GM20431 (cell line): ENCODE data around the gene TNIK.

Experiments used
- in situ Hi-C: fragments of 300-500 bp; cut with MseI, MboI; formaldehyde crosslinking; loops from one replicate; pipeline ENCODE4 v1.15.0; 2020; ENCODE audit warnings: low sequenced_read_pairs; ENCODE audit not compliant: unreplicated experiment

Gene TNIK

DNA sequence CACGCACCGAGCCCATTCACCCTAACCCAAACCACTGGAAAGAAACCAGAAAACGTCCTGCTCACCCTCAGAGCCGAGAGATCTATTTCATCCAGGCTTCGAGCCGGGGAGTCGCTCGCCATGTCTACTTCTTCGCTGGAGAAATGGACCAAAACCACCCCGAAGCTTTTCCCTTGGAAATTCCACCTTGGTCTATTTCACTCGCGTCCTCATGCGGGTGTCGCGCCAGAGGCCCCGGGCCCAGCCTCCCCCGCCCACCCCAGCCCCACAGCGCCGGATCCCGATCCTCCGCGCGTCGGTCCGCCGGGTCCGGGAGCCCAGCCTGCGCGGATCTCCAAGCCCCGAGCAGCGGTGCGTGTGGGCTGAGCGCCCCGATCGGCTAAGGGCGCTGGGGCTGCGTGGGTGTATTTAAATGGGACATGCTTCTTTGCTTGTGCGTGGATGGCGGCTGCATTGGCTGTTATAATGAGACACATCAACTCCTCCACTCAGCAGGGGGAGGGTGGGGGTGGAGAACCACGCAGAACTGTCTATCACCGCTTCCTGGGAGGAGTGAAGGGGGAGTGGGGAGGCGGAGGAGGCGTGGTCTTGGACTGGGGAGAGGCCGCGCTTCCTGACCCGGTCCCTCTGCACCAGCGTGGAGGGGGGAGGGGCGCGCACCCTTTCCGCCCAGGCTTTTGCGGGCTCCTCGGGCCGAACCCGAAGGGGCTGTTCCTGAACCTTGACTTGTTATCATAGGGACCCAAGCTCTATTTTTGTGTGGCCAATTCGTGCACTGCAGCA lies at the start of gene TNIK:
Gene TNIK, minus strand, starts transcription at position 464 of the 783 bp plus-strand sequence. Its CDS starts 342 bp downstream, at position 122.
- in situ Hi-C loops = loop anchor here (25.0 kb wide), 1 partner anchor 273 kb away; no protein-coding TSS in a partner anchor

- in situ Hi-C loops = no loop called here
These were observed 48.5 kb upstream of the TNIK start for GRCh38 chr3:171508676-171509075.

- in situ Hi-C loops = no loop called here
These were observed 48.0 kb upstream of the TNIK start for GRCh38 chr3:171508206-171508605.

GRCh38 chr3:171506743-171507319 lies 46.6 kb upstream of the TNIK start:
- in situ Hi-C loops = no loop called here

GRCh38 chr3:171505822-171506333 lies 45.7 kb upstream of the TNIK start:
- in situ Hi-C loops = no loop called here

DNA sequence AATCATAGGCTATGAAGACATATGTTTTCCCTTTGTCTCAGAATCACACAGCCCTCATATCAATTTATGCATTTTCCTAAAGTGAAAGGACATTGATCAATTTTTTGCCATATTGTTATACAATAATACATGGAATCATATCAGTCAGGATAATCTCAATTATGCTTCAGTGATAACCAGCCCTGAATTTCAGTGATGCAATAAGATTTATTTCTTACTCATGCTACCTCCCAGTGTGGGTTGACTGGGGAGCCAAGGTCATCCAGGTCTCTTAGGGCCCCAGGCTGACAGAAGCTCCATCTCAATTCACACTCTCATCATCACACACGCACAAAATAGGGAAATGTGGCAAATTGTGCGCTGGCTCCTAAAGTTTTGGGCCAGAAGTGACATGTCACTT lies 44.2 kb upstream of the TNIK start:
- in situ Hi-C loops = no loop called here

DNA sequence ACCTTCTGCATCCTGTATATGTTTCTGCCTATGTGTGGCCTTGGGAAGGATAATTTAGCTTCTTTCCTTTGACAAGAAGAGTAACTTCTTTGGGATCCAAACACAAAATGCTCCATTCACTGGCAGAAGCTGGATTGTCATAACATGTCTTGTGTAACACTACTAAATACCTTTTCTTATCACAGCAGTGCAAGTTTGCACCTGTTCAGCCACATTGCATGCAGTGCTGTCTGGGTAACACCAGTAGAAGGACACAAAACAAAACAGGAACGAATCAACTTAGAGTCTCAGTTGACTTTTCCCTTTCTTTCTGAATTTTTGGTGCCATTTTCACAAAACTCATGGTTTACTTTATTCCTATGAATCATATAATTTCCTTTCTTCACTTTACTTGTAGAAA lies 43.6 kb upstream of the TNIK start:
- in situ Hi-C loops = no loop called here

DNA sequence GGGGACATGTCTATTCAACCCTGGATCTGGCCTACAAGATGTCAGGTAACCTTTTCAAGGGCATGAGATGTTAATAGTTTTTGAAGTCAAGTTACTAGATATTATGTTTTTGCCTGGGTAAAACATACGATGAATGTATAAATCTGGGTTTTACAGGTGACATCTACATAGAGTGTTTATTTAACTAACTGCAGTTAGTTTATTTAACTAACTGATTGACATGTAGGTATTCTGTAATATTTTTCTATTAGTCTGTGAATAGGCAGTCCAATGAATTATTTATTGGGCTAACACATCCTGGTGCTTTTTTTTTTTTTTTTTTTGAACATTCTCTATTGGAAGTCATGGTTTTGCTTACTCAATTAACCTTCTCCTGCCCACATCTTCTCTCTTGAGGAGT lies 38.7 kb upstream of the TNIK start:
- in situ Hi-C loops = no loop called here

GRCh38 chr3:171497468-171497867 lies 37.3 kb upstream of the TNIK start:
- in situ Hi-C loops = no loop called here

DNA sequence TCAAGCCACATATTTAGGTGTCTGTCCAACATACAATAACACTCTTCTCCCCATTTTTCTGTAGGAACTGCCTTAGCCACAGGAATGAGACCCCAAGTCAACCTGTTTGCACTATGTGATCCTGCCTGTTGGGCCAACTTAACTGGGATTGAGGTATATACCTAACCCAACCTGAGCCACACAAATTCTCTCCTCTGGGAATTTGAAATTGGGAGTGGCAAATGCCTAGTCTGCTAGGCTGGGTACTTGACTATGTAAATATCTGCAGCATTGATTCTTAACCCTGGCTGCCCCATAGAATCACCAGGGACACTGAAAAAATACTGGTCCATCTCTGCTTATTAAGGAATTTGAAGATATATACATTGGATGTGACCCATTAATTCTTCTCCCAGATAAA lies 35.2 kb upstream of the TNIK start:
- in situ Hi-C loops = no loop called here

GRCh38 chr3:171494457-171495109 lies 34.4 kb upstream of the TNIK start:
- in situ Hi-C loops = no loop called here

GRCh38 chr3:171491361-171491760 lies 31.2 kb upstream of the TNIK start:
- in situ Hi-C loops = no loop called here

DNA sequence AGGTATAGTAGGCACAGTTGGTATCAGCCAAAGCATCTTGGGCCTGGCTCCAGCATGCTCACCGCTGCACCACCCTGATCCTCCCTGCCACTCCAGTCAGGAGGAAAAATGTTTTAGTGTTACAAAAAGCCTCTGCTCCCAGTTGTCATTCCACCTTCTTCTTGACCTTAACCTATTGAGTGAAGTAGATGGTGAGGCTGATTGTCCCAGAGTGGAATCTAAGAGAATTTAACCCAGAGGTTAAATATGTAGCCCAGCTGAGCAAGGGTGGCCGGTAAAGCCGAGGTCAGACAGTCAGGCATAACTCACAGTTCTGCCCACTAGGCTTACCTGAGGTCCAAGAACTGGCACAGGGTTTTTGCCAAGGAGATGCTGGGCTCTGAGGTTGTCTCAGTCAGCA lies 30.7 kb upstream of the TNIK start:
- in situ Hi-C loops = no loop called here

GRCh38 chr3:171489348-171489747 lies 29.1 kb upstream of the TNIK start:
- in situ Hi-C loops = no loop called here

DNA sequence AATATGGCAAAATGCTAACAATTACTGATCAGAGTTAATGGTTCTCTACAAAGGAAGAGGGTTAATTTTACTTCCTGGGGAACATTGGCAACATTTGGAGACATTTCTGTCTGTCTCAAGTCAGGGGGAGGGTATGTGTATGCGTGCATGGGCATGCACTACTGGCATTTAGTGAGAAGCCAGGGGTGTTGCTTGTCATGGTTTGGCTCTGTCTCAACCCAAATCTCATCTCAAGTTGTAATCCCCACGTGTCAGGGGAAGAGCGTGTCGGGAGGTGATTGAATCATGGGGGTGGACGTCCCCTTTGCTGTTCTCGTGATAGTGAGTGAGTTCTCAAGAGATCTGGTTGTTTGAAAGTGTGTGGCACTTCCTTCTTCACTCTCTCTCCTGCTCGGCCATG lies 28.3 kb upstream of the TNIK start:
- in situ Hi-C loops = no loop called here

GRCh38 chr3:171487382-171487781 lies 27.2 kb upstream of the TNIK start:
- in situ Hi-C loops = no loop called here

- in situ Hi-C loops = no loop called here
These were observed 25.1 kb upstream of the TNIK start for GRCh38 chr3:171485338-171485737.

GRCh38 chr3:171481011-171481410 lies 20.8 kb upstream of the TNIK start:
- in situ Hi-C loops = no loop called here

DNA sequence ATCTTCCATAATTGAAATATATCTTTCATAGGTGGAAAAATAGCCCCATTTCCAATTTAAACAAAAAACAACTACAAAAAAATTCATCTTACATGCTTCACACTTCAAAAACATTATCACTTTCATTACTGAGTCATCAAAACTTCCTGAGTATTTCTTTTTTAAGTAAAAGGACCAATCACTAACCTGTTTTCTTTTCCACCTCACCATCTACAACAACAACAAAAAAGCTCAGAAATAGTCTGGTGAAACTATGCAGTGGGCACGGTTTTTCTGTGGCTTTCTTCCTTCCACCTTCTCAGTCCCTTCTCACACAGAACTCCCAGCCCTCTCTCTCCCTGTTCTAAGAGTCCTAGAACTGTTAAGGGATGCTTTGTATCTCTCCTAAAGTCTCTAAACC lies 20.3 kb upstream of the TNIK start:
- in situ Hi-C loops = no loop called here

- in situ Hi-C loops = no loop called here
These were observed 16.4 kb upstream of the TNIK start for GRCh38 chr3:171476532-171477102.

DNA sequence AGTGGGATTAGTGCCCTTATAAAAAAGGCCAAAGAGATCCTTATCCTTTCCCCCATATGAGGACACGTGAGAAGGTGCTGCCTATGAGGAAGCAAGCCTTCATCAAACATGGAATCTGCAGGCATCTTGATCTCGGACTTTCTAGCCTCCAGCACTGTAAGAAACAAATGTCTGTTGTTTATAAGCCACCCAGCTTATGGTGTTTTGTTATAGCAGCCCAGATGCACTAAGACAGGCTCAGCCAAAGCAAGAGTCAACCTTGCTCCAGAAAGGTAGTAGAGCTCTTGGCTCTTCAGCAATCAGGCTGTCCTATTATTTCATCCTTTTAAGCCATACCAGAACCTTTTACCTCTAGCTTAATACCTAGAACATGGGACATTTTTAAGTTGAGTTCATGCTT lies 12.3 kb upstream of the TNIK start:
- in situ Hi-C loops = loop anchor here (25.0 kb wide), 1 partner anchor 285 kb away; no protein-coding TSS in a partner anchor
